ENCODE results near the gene MTAP.

DNA sequence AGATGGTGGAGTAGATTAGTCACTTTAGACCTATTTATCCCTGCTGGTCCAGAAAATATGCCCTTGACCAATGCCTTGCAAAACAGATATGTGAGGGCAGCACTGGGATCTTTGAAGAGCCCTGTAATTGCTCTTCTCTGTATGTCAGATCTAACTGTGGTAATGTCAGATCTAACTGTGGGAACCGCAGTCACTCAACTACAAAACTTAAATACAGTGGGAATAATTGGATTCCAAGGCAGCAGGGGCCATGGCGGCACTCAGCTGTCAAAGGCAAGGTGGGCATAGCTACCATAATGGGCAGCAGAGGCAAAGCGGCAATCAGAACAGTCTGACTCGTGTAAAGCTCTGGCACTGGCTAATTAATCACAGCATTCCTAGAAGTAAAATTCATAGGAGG is 46.2 kb downstream of the MTAP start:
- TF ChIP-seq, protein P1, sequence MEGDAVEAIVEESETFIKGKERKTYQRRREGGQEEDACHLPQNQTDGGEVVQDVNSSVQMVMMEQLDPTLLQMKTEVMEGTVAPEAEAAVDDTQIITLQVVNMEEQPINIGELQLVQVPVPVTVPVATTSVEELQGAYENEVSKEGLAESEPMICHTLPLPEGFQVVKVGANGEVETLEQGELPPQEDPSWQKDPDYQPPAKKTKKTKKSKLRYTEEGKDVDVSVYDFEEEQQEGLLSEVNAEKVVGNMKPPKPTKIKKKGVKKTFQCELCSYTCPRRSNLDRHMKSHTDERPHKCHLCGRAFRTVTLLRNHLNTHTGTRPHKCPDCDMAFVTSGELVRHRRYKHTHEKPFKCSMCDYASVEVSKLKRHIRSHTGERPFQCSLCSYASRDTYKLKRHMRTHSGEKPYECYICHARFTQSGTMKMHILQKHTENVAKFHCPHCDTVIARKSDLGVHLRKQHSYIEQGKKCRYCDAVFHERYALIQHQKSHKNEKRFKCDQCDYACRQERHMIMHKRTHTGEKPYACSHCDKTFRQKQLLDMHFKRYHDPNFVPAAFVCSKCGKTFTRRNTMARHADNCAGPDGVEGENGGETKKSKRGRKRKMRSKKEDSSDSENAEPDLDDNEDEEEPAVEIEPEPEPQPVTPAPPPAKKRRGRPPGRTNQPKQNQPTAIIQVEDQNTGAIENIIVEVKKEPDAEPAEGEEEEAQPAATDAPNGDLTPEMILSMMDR (tag by site-specific recombination; IDR thresholded peaks at IDR 0.05): no peak
- TF ChIP-seq KLF10 (tag by site-specific recombination; IDR thresholded peaks at IDR 0.05): no peak
- TF ChIP-seq ZNF398 (tag by site-specific recombination; IDR thresholded peaks at IDR 0.05): no peak
- no peak for TF ChIP-seq ZNF830 (tag by site-specific recombination; IDR thresholded peaks at IDR 0.05; ENCODE audit: low read depth)
